Nephron (organoid): Measurements from ENCODE around the gene SUPT3H.

ENCODE experiments used
- H3K27ac Mint-ChIP-seq, 3 experiments: 2 replicates each; pipeline ENCODE4 v1.8.0; 2020; ENCODE audit warnings: mixed read lengths in 3 of 3, mild to moderate bottlenecking in 2 of 3, moderate library complexity in 1 of 3
- H3K27me3 Mint-ChIP-seq: 2 replicates; pipeline ENCODE4 v1.8.0; 2021; ENCODE audit warnings: low read depth, mild to moderate bottlenecking, moderate library complexity, mixed read lengths
- H3K36me3 Mint-ChIP-seq: 2 replicates; pipeline ENCODE4 v1.8.0; 2020; ENCODE audit warnings: low read depth, mixed read lengths
- H3K4me1 Mint-ChIP-seq: 2 replicates; pipeline ENCODE4 v1.8.0; 2020; ENCODE audit warnings: mixed read lengths
- H3K4me3 Mint-ChIP-seq, 3 experiments: 2 replicates each; pipeline ENCODE4 v1.8.0; 2020; ENCODE audit warnings: mild to moderate bottlenecking in 3 of 3, mixed read lengths in 3 of 3, moderate library complexity in 2 of 3
- H3K9me3 Mint-ChIP-seq: 2 replicates; pipeline ENCODE4 v1.8.0; 2020; ENCODE audit warnings: mixed read lengths
- TF ChIP-seq, protein P1 (sequence below), 3 experiments: fragments of 200-600 bp; sonication (generic); IDR thresholded peaks; one replicate each; pipeline ENCODE4 v1.5.0; 2021; ENCODE audit warnings: antibody characterized with exemption in 3 of 3; ENCODE audit not compliant: unreplicated experiment in 3 of 3

Gene SUPT3H

DNA sequence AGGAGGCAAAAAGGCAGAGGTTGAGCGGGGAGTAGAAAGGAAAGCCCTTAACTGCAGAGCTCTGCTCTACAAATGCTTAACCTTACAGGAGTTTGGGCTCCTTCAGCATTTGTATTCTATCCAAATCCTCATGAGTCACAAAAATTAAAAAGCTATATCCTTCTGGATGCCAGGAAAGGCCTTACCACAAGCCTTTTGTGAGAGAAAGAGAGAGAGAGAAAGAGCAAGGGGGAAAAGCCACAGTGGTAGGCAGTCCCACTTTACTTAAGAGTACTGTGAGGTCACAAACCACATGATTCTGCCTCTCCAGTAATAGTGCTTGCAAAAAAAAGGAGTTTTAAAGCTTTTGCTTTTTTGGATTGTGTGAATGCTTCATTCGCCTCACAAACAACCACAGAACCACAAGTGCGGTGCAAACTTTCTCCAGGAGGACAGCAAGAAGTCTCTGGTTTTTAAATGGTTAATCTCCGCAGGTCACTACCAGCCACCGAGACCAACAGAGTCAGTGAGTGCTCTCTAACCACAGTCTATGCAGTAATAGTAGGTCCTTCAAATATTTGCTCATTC, 49.7 kb downstream of the SUPT3H start, which contains the start of gene RUNX2:
Gene RUNX2 (plus strand): TSS at position 375 of the 567 bp plus-strand sequence. CDS start 397 bp downstream, outside the sequence.
- Mint-ChIP-seq H3K27ac (peak within 1 kb of the TSS; percentile 71 to 82 (median 77)), H3K4me1 (peaks cover 13% of the 10 kb centered on the region), H3K36me3 (no peaks in the 10 kb centered on the region), H3K4me3 (peak within 1 kb of the TSS; percentile 8), H3K27me3 (no peaks in the 10 kb centered on the region), H3K9me3 (no peaks in the 10 kb centered on the region)
- TF ChIP-seq, protein P1, sequence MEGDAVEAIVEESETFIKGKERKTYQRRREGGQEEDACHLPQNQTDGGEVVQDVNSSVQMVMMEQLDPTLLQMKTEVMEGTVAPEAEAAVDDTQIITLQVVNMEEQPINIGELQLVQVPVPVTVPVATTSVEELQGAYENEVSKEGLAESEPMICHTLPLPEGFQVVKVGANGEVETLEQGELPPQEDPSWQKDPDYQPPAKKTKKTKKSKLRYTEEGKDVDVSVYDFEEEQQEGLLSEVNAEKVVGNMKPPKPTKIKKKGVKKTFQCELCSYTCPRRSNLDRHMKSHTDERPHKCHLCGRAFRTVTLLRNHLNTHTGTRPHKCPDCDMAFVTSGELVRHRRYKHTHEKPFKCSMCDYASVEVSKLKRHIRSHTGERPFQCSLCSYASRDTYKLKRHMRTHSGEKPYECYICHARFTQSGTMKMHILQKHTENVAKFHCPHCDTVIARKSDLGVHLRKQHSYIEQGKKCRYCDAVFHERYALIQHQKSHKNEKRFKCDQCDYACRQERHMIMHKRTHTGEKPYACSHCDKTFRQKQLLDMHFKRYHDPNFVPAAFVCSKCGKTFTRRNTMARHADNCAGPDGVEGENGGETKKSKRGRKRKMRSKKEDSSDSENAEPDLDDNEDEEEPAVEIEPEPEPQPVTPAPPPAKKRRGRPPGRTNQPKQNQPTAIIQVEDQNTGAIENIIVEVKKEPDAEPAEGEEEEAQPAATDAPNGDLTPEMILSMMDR (IDR thresholded peaks at IDR 0.05; ENCODE audit: unreplicated experiment in 3 of 3): no peak

DNA sequence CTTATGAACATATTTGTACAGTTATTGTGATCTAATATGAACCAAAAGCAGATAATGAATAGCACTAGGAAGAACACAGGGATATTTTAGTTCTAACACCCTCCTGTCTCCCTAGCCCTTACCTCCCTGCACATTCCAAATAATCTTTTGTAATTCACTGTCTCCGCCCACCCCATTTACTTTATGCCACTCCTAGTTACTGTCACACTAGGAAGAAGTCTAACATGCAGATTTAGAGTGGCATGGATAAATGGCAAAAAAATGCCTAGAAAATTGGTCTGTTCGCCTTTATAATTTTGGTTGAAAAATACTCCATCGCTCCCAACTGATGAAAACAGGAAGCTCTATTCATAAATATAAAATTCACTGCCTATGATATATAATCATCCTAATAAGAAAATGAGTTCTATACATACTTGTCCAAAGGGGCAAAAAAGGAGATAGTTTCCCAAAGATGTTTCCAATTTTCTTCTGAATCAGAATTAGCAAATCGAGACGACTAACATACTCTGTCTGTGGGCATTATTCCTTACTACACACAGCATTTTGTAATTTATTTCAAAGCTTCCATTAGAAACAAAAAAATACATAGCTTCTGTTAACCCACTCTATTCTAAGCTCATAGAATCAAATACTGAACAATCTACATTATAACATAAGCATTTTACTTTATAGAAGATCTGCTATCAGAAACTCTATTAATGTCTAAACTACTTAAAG, 50.9 kb downstream of the SUPT3H start:
- H3K36me3 Mint-ChIP-seq: no peaks in the 10 kb centered on the region
- TF ChIP-seq, protein P1 (IDR thresholded peaks at IDR 0.05; ENCODE audit: unreplicated experiment in 3 of 3): no peak

DNA sequence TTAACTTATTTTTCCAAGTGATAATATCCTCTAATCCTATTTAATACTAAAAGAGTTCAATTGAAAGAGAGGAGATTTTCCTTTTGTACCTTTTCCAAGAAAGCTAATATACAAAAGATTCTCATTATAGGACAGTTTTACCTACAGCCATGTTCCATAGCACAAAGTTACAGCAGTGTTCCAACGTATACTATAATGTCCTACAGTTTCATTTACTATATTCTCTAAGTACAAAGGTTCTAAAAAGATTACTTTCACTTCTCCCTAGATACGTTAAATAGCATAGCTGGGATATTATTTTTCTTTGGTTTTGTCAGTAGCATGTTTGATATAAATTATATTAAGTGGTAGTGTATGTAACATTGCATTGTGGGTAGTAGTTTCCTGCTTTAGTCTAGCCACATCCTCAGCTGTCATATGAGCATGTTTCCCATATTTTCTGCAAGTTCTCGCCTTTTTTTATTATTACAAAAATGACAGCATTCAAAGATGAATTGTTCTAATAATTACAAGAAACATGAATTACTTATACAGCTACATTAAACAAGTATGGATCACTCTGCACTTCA, 54.0 kb downstream of the SUPT3H start:
- H3K9me3 Mint-ChIP-seq: no peaks in the 10 kb centered on the region
- H3K36me3 Mint-ChIP-seq: no peaks in the 10 kb centered on the region
- TF ChIP-seq, protein P1 (IDR thresholded peaks at IDR 0.05; ENCODE audit: unreplicated experiment in 3 of 3): no peak
- H3K27me3 Mint-ChIP-seq: no peaks in the 10 kb centered on the region
- H3K4me3 Mint-ChIP-seq: no peak overlapping the region
- H3K27ac Mint-ChIP-seq: no peak overlapping the region
- peaks cover 13% of the 10 kb centered on the region for H3K4me1 Mint-ChIP-seq

More for the DNA sequence above, 50.9 kb downstream of the SUPT3H start:
- peak overlapping the region in 2 of 3 experiments; percentile 77 to 82 for H3K27ac Mint-ChIP-seq
- H3K4me1 Mint-ChIP-seq: peaks cover 13% of the 10 kb centered on the region
- no peaks in the 10 kb centered on the region for H3K27me3 Mint-ChIP-seq
- H3K9me3 Mint-ChIP-seq: no peaks in the 10 kb centered on the region
- no peak overlapping the region for H3K4me3 Mint-ChIP-seq

- Mint-ChIP-seq H3K27ac (no peak overlapping the region), H3K4me1 (no peaks in the 10 kb centered on the region), H3K27me3 (no peaks in the 10 kb centered on the region), H3K9me3 (peaks cover 14% of the 10 kb centered on the region), H3K4me3 (no peak overlapping the region), H3K36me3 (peaks cover 18% of the 10 kb centered on the region)
- TF ChIP-seq, protein P1 (IDR thresholded peaks at IDR 0.05; ENCODE audit: unreplicated experiment in 3 of 3): no peak
Measured at GRCh38 chr6:45320349-45320748, 57.4 kb downstream of the SUPT3H start.

- Mint-ChIP-seq H3K27me3 (no peaks in the 10 kb centered on the region), H3K4me3 (no peak overlapping the region), H3K9me3 (peaks cover 46% of the 10 kb centered on the region), H3K27ac (no peak overlapping the region), H3K4me1 (no peaks in the 10 kb centered on the region), H3K36me3 (peaks cover 51% of the 10 kb centered on the region)
- TF ChIP-seq, protein P1 (IDR thresholded peaks at IDR 0.05; ENCODE audit: unreplicated experiment in 3 of 3): no peak
Measured at GRCh38 chr6:45314146-45314545, 63.6 kb downstream of the SUPT3H start.
